HG03108 (cell line): ENCODE results near the gene RDH12.
"Not testable (repeated sequence)": the region's sequence is repeated elsewhere in the genome, so short reads cannot be mapped to it uniquely, and the experiment has no call there.

ENCODE experiments used
- ATAC-seq: cut with Tn5 transposase; IDR thresholded peaks from one replicate; pipeline ENCODE4 v1.9.1; 2021; ENCODE audit warnings: moderate library complexity; ENCODE audit not compliant: unreplicated experiment

RDH12 gene

GRCh38 chr14:67701492-67701891, at the start of gene RDH12:
TSS of gene RDH12 (plus strand) at chr14:67701886. CDS start at chr14:67722643, 20,757 bp downstream.
- ATAC-seq = not testable (repeated sequence)

DNA sequence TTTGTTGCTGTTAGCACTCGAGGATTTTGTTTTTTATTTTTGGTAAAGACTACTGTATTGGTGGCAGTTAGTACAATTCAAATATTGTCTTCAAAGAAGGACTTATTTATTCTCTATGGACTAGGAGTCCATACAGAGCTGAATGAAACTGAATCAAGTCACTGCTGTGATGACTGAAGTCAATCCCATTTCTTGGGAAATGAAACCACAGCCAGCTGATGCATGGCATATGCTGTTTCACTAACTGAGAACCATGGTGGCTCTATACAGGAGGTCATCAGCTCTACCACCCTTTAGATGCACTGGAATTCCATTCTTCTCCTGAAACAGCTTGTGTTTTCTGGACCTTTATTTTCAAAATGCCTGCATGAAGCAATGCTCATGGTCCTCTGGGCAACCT, 49.5 kb upstream of the RDH12 start:
- no peak for ATAC-seq

DNA sequence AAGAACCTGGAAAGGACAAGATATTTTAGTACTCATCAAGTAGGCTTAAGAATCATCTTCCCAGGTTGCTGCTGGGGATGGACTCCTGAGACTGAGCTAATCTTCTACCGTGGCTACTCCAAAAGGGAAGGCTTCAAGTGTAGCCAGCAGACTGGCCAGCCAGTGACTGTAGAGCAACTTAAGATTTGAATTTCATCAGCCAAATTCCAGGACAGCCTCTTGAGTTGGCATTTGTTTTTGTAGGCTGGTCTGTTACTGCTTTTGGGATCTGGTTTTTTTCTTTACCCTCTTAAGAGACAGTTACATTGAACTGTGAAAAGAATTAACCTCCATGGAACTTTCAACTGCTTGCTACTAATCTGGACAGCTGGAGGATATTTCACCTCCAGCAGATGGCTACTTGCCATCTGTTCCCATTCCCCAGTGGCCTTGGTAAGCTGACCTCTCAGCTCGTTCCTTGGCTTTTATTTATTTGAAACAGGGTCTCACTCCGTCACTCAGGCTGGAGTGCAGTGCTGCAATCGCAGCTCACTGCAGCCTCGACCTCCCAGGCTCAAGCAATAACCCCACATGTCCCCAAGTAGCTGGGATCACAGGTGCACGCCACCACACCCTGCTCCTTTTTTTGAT, 47.9 kb upstream of the RDH12 start:
- no peak for ATAC-seq

DNA sequence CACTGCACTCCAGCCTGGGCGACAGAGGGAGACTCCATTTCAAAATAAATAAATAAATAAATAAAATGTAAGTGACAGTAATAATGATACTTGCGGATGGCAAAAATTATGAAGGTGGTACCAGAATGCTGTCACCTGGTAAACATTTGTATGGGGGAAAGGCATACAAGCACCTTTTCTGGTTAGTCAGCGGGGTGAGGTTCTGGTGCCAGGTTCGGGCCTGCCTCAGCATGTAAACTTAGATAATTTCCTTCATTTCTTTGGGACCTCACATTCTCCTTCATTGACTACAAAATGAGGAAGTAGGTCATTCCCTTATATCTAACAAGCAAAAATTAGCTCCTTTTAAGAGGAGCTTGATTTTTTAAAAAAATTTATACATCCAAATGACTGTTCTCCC, 38.1 kb upstream of the RDH12 start:
- no peak for ATAC-seq

DNA sequence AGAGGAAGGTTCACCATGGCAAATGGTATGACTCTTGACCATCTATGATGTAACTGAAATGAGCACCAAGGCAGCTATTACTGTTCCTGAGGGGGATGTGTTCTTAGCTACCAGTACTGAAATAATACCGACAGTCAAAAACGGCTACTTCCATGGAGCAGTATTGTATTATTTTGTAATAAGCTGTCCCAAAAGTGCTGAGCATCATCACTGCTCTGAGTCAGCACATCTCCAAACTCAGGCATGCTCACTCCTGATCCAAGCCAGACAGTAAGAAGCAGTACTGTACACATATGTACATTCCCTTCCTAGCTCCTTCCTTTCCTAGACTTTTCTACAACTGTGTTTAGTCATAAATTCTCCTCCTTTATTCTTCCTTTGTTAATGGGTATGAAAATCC, 35.8 kb upstream of the RDH12 start:
- no peak for ATAC-seq

- ATAC-seq = peak; percentile 43
Measured at GRCh38 chr14:67666750-67667449, 34.8 kb upstream of the RDH12 start.

GRCh38 chr14:67668559-67668958, 33.1 kb upstream of the RDH12 start:
- ATAC-seq = no peak

DNA sequence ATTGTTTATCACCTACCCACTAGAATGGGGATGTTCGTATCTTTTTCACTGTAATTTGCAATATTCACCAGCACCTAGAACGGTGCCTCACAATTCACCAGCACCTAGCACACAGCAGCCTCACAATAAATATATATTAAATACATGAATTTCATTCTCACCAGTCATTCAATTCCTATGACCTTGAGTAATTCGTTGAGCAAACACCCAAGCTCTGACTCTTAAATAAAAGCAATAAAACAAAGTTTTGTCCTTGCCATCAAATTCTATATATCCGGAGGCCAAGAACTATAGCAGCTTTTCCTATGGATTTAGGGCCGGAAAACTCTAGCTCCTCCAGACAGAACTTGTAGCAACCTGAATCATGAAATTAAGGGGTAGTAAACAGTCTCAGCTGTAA, 28.2 kb upstream of the RDH12 start:
- ATAC-seq = no peak

DNA sequence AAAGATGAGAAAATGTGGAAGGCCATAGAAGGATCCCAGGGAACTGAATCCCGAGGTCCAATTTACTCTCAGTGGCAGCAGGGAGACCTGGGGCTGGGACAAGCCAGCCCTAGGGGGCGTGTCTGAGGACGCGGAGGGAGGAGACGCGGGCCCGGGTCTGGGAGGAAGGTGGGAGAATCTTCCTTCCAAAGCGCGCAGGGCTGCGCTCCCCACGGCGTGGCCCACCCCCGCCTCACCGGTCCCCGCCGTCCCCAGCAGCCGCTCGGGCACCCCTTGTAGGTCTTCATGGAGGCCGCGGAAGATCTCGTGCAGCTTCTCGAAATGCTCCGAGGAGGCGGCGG, 27.6 kb upstream of the RDH12 start:
- peak; percentile 46 for ATAC-seq

GRCh38 chr14:67674480-67675218, 27.0 kb upstream of the RDH12 start, which contains the start of gene VTI1B:
TSS of gene VTI1B (minus strand) at chr14:67674632. CDS start at chr14:67674489, 143 bp downstream.
- peak; percentile 80 for ATAC-seq

DNA sequence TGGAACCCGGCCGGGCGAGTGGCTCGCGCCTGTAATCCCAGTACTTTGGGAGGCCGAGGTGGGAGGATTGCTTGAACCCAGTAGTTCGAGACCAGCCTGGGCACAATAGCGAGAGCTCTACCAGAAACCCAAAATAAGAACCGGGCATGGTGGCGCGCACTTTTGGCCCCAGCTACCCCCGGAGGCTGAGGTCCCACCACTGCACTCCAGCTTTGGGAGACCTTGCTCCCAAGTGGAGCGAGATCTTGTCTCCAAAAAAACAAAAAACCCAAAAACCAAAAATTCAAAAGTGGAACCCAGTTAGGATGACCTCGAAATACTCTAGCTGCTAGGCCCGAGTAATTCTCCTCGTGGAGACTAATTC, 26.5 kb upstream of the RDH12 start:
- ATAC-seq = no peak

- no peak for ATAC-seq
Measured at GRCh38 chr14:67679006-67679405, 22.7 kb upstream of the RDH12 start.

DNA sequence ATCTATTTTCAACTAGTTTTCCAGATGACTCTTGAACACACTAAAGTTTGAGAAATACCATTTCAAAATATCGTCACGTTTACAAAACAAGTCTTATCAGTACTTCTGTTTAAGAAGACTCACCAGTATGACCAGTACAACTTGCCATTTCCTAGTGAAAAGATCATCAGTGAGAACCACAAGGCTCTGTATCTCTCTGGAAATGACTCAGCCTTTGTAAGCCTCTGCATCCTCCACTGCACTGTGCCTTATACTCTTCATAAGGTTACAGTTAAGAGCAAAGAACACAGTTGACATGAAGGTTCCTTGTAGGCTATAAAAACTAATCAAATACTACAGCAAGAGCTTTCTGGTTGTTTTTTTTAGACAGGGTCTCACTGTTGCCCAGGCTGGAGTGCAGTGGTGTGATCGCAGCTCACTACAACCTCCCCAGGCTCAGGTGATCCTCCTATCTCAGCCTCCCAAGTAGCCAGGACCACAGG, 21.5 kb upstream of the RDH12 start:
- ATAC-seq = peak; percentile 96

DNA sequence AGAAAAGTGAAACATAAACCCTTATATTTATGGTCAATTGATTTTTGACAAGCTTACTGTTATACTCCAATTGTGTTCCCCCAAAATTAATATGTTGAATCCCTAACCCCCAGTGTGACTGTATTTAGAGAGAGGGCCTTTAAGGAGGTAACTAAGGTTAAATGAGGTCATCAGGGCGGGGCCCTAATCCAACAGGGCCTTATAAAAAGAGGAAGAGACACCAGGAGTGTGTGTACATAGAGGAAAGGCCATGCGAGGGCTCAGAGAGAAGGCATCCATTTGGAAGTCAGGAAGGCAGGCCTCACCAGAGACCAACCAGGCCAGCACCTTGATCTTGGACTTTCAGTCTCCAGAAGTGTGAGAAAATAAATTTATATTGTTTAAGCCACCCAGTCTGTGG, 20.7 kb upstream of the RDH12 start:
- ATAC-seq = no peak

- ATAC-seq = no peak
Measured at GRCh38 chr14:67683842-67684241, 17.8 kb upstream of the RDH12 start.

DNA sequence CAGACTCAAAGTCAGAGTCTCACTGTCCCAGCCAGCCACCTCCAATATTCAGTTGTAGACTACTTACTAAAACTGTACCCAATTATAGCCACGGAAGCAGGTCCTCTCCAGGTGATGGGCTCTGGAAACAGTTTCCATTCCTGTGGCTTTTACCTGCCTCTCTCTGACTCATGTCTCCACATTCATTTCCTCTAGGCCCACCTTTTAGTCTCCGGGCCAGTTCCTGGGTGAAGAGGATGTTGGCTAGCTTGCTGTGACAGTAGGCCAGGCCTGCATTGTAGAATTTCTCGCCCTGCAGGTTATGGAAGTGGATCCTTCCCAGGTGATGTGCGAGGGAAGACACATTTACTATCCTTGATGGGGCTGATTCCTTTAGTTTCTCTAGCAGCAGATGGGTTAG, 11.7 kb upstream of the RDH12 start:
- no peak for ATAC-seq

DNA sequence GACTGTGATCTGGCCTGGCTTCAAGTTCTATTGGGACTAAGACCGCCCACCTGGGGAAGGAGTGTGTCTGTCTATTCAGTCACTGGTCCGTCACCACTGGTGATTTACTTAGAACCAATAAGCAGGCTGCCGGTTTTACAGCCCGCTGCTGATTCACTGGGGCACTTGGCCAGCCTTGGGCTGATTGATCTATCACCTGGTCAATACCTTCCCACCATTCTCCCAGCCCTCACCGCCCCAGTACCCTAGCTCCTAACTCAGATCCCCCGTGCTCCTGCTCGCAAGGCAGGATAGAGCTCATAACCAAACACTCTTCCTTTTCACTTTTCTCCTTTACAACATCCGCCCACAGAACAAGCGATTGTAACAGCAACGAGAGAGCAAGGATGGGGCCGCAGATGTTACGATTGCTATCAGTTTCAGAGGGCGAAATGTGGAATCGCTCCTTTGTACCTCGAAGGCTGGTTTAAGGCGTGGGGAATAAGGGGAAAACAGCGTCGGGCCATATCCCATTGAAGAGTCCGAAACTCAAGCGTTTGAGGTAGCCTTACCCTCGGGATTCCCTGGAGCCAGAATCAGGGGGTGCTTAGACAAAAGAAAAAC, 6.8 kb upstream of the RDH12 start:
- peak; percentile 72 for ATAC-seq

- peak; percentile 85 for ATAC-seq
Measured at GRCh38 chr14:67695394-67695949, 6.2 kb upstream of the RDH12 start, which contains the start of gene RDH11. TSS of gene RDH11 (minus strand) at chr14:67695764. CDS start at chr14:67695703, 61 bp downstream.

DNA sequence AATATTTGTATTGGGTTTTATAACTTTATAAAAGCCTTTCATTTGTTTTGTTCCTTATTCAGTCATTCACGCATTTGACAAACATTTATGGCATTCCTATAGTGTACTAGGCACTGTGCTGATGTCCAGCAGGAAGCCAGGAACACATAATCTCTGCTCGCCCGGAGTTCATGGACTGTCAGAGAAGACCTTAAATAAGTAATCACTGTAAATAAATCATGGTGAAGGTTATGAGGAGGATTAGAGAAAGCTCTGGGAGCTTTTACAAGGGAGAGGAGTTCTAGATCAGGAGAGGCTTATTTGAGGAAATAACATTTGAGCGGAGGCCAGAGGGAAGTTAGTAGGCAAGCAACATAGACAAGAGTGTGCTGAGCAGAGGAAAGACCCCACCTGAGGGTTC, 4.7 kb upstream of the RDH12 start:
- no peak for ATAC-seq

DNA sequence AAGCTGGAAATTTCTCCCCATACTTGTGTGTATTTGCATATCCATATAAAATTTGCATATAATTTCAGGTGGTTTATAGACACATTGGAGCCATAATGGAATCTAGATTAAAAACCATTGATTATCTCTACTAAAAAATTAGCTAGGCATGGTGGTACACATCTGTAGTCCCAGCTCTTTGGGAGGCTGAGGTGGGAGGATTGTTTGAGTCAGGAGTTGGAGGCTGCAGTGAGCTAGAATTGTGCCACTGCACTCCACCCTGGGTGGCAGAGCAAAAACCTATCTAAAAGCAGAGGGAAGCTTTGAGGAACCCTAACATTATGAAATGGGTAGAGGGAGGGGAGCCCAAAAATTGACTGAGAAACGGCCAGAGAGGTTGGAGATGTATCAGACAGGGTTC, 3.5 kb upstream of the RDH12 start:
- ATAC-seq = no peak

DNA sequence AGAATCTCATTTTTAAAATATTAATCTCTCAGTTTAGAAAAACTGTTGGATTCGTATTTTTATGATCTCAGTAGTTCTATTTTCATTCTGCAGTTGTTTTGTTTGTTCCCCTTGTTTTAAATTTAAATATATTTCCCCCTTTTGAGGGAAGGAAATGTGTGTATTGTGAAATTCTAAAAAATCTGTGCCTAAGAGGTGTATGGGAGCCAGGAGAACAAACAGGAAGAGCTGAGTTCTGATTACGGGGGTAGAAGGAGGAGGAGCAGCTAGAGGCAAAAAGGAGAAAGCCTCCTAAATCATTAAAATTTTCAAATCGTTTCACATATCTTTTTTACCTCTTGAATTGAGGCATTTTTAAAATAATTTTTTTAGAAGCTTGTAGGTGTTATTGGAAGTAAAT, 2.3 kb downstream of the RDH12 start:
- no peak for ATAC-seq
